Measurements from ENCODE around the gene MRGPRX3.

GRCh38 chr11:18172666-18173065, 40.3 kb downstream of the MRGPRX3 start, which contains the start of gene MRGPRX4:
- TF ChIP-seq CTCF (IDR thresholded peaks at IDR 0.05; ENCODE audit: low read length) = no peak
- TF ChIP-seq EZH2 (optimal IDR thresholded peaks at IDR 0.05; ENCODE audit: low read depth, low read length) = no peak
